Endothelial cell of umbilical vein (primary cell): ENCODE results near the gene SLC9C1. TPM values are rescaled to one million over a fixed set of nuclear protein-coding genes. Genes with fewer than 3 reads are reported as not detected.

ENCODE experiments used
- BruUV-seq: library from RNA; stranded (reverse); fragments of 400-500 nt; replicated peaks from 2 replicates; lab custom pipeline; 2021; lab: Mats Ljungman, UMichigan
- CTCF ChIA-PET: fragments of 300-600, 350-600 bp; sonication (Branson Sonifier 250); formaldehyde crosslinking; loops from one replicate; lab custom pipeline; 2021; ENCODE audit warnings: antibody characterized with exemption, inconsistent platforms; lab: Charles Lee
- POLR2A ChIA-PET: fragments of 300-600, 350-600 bp; sonication (Branson Sonifier 250); formaldehyde crosslinking; loops from one replicate; lab custom pipeline; 2021; ENCODE audit warnings: antibody characterized with exemption, inconsistent platforms; lab: Charles Lee
- DNase-seq: peaks from one replicate; pipeline ENCODE4 v3.0.0-alpha.2; 2011; ENCODE audit warnings: low read depth, low spot score
- FAIRE-seq: peaks from 2 replicates; lab custom pipeline; 2011; peaks lifted over from hg19 to GRCh38; lab: Jason Lieb, UNC
- H2AFZ ChIP-seq: 2 replicates; pipeline ENCODE4 v1.6.0; 2012; ENCODE audit warnings: low read depth, low read length, control low read depth, inconsistent platforms
- H3K27ac ChIP-seq: 2 replicates; pipeline ENCODE4 v1.5.1; 2011; ENCODE audit warnings: low read depth, mild to moderate bottlenecking, control low read depth, low read length, moderate library complexity; ENCODE audit not compliant: insufficient read depth
- H3K27me3 ChIP-seq, 2 experiments: 2 replicates each; pipeline versions ENCODE4 v1.6.0 to v1.6.1; 2011; ENCODE audit warnings: low read length in 2 of 2, mixed read lengths in 1 of 2; ENCODE audit not compliant: control insufficient read depth in 2 of 2, insufficient read depth in 2 of 2
- H3K36me3 ChIP-seq, 2 experiments: 2 replicates in 1 of 2; 3 replicates in 1 of 2; pipeline ENCODE4 v1.5.1; 2011; ENCODE audit warnings: low read length in 2 of 2, mild to moderate bottlenecking in 1 of 2, moderate library complexity in 1 of 2; ENCODE audit not compliant: control insufficient read depth in 2 of 2, insufficient read depth in 2 of 2; ENCODE audit errors: extremely low read depth in 1 of 2
- H3K4me1 ChIP-seq: 3 replicates; pipeline ENCODE4 v1.5.1; 2011; ENCODE audit warnings: mild to moderate bottlenecking, low read length; ENCODE audit not compliant: control insufficient read depth, insufficient read depth; ENCODE audit errors: extremely low read depth
- H3K4me2 ChIP-seq: 2 replicates; pipeline ENCODE4 v1.6.1; 2011; ENCODE audit warnings: low read length, control low read depth, mixed read lengths; ENCODE audit not compliant: insufficient read depth
- H3K4me3 ChIP-seq, 3 experiments: fragments of 200-600 bp in 1 of 3; sonication (generic), shearing (Covaris generic) in 1 of 3; replicated peaks in 1 of 3; 2 replicates each; pipeline ENCODE4 v1.5.1; 2011 to 2016; ENCODE audit warnings: control low read depth in 3 of 3, low read length in 3 of 3, mild to moderate bottlenecking in 2 of 3, inconsistent platforms in 1 of 3, low read depth in 1 of 3, moderate library complexity in 1 of 3; ENCODE audit not compliant: insufficient read depth in 1 of 3
- H3K79me2 ChIP-seq: 2 replicates; pipeline ENCODE4 v1.6.0; 2012; ENCODE audit warnings: low read length, inconsistent platforms; ENCODE audit not compliant: control insufficient read depth, insufficient read depth
- H3K9ac ChIP-seq: replicated peaks from 2 replicates; pipeline ENCODE3; 2011; ENCODE audit warnings: low read length, control low read depth; ENCODE audit not compliant: insufficient read depth; ENCODE audit errors: extremely low read depth
- H3K9me1 ChIP-seq: replicated peaks from 3 replicates; pipeline ENCODE4 v1.6.0; 2011; ENCODE audit warnings: mild to moderate bottlenecking, low read length; ENCODE audit not compliant: control insufficient read depth, insufficient read depth; ENCODE audit errors: extremely low read depth
- H3K9me3 ChIP-seq: replicated peaks from 2 replicates; pipeline ENCODE4 v1.5.1; 2012; ENCODE audit warnings: low read length, inconsistent platforms; ENCODE audit not compliant: control insufficient read depth, insufficient read depth
- H4K20me1 ChIP-seq: replicated peaks from 2 replicates; pipeline ENCODE3; 2011; ENCODE audit warnings: mild to moderate bottlenecking, low read length; ENCODE audit not compliant: control insufficient read depth, insufficient read depth; ENCODE audit errors: extremely low read depth
- EZH2 ChIP-seq: IDR thresholded peaks from 2 replicates; pipeline ENCODE4 v1.6.1; 2012; ENCODE audit warnings: borderline replicate concordance, low read depth, mild to moderate bottlenecking, moderate library complexity, low read length, inconsistent platforms; ENCODE audit not compliant: severe bottlenecking
- FOS ChIP-seq: IDR thresholded peaks from 2 replicates; pipeline ENCODE4 v1.6.1; 2011; ENCODE audit warnings: mild to moderate bottlenecking, low read length, moderate library complexity, borderline replicate concordance; ENCODE audit not compliant: insufficient read depth
- GATA2 ChIP-seq: IDR thresholded peaks from 2 replicates; pipeline ENCODE4 v1.7.0; 2011; ENCODE audit warnings: low read depth, mild to moderate bottlenecking, moderate library complexity, mixed read lengths, low read length; ENCODE audit not compliant: insufficient read length, insufficient read depth
- JUN ChIP-seq: IDR thresholded peaks from 2 replicates; pipeline ENCODE4 v1.6.1; 2011; ENCODE audit warnings: borderline replicate concordance, low read depth; ENCODE audit not compliant: insufficient read length, insufficient read depth
- POLR2A ChIP-seq: IDR thresholded peaks from 2 replicates; pipeline ENCODE4 v1.6.1; 2012; ENCODE audit warnings: low read depth, mild to moderate bottlenecking, control low read depth, low read length
- POLR2AphosphoS5 ChIP-seq: IDR thresholded peaks from 2 replicates; pipeline ENCODE4 v1.6.1; 2012; ENCODE audit warnings: low read depth, mild to moderate bottlenecking, control low read depth, low read length, moderate library complexity; ENCODE audit not compliant: insufficient read depth
- dilution Hi-C: fragments of 300-500 bp; cut with MboI; formaldehyde crosslinking; loops from one replicate; pipeline ENCODE4 v1.15.0; 2019; ENCODE audit warnings: low sequenced_read_pairs; ENCODE audit not compliant: extremely low pct_ligation_motif_present
- intact Hi-C: fragments of 100-400 bp; cut with micrococcal nuclease; formaldehyde crosslinking; loops from one replicate; pipeline ENCODE4 v1.10.0; 2022
- polyA plus RNA-seq, 4 experiments: library from polyadenylated mRNA; depleted of rRNA in 3 of 4; stranded (reverse) in 3 of 4; unstranded in 1 of 4; fragments of >200 nt; gene quantifications; 2 replicates each; pipeline versions ENCODE4 v1.2.1 to v1.2.3, GENCODE V29; 2011 to 2012; ENCODE audit warnings: missing spikeins in 1 of 4
- total RNA-seq: library from RNA; stranded (reverse); gene quantifications from 2 replicates; pipeline ENCODE4 v1.2.3, GENCODE V29; 2021
- TF ChIP-seq, protein P1 (sequence below), 2 donors: IDR thresholded peaks; 1 replicate in 1 of 2; 2 replicates in 1 of 2; pipeline ENCODE4 v1.5.1; 2011; ENCODE audit warnings: low read length in 2 of 2, mild to moderate bottlenecking in 2 of 2, moderate library complexity in 2 of 2, control low read depth in 1 of 2, inconsistent platforms in 1 of 2, low read depth in 1 of 2; ENCODE audit not compliant: insufficient read depth in 1 of 2; ENCODE audit errors: extremely low read depth in 1 of 2
- TF ChIP-seq, protein P2 (sequence below): IDR thresholded peaks from 2 replicates; pipeline ENCODE4 v1.6.1; 2011; ENCODE audit not compliant: insufficient read depth, insufficient read length

The SLC9C1 gene
- total and polyA plus RNA-seq, 2 donors (not counting 3 experiments of a cell fraction or from before 2014, with no cell fraction given): not detected

DNA sequence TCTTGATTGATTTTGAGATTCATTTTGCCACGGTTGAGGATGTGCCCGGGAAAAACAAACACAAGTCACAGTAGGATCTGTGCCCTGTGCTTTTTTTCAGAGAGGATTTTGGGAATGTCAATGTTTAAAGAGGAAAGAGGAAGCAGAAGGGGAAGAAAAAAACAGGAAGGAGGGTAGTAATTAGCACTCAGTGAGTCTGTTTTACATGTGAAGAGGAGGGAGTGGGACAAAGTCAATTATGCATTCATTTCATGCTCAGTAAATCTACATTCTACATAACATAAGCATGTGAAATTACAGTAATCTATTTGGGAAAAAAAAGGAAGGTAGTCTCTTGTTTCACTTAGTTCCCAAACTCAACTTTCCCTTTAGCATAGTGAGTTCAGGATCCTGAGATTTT, 20.6 kb upstream of the SLC9C1 start:
- H3K4me2 ChIP-seq: no peak overlapping the region
- no peaks in the 10 kb centered on the region for H3K9me1 ChIP-seq
- H2AFZ ChIP-seq: no peak overlapping the region
- no TSS peak for BruUV-seq
- intact Hi-C loops: no loop called here
- no peak overlapping the region for H3K27ac ChIP-seq
- no peaks in the 10 kb centered on the region for H4K20me1 ChIP-seq
- POLR2A ChIA-PET: interaction anchor here (0.8 kb wide), 1 partner anchor 200 kb away, joined by 5 read pairs; no protein-coding TSS in a partner anchor
- no peak overlapping the region for H3K4me3 ChIP-seq
- no peak overlapping the region for H3K9ac ChIP-seq
- no peak for TF ChIP-seq POLR2AphosphoS5
- TF ChIP-seq EZH2: no peak
- no peak for TF ChIP-seq POLR2A
- TF ChIP-seq, protein P1, sequence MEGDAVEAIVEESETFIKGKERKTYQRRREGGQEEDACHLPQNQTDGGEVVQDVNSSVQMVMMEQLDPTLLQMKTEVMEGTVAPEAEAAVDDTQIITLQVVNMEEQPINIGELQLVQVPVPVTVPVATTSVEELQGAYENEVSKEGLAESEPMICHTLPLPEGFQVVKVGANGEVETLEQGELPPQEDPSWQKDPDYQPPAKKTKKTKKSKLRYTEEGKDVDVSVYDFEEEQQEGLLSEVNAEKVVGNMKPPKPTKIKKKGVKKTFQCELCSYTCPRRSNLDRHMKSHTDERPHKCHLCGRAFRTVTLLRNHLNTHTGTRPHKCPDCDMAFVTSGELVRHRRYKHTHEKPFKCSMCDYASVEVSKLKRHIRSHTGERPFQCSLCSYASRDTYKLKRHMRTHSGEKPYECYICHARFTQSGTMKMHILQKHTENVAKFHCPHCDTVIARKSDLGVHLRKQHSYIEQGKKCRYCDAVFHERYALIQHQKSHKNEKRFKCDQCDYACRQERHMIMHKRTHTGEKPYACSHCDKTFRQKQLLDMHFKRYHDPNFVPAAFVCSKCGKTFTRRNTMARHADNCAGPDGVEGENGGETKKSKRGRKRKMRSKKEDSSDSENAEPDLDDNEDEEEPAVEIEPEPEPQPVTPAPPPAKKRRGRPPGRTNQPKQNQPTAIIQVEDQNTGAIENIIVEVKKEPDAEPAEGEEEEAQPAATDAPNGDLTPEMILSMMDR (IDR thresholded peaks at IDR 0.05; ENCODE audit: extremely low read depth in 1 of 2, insufficient read depth in 1 of 2, low read depth in 1 of 2, low read length in 2 of 2): no peak
- no peak for TF ChIP-seq FOS
- no peak for TF ChIP-seq JUN
- TF ChIP-seq, protein P2, sequence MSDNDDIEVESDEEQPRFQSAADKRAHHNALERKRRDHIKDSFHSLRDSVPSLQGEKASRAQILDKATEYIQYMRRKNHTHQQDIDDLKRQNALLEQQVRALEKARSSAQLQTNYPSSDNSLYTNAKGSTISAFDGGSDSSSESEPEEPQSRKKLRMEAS: no peak
- TF ChIP-seq GATA2: no peak
- H3K27me3 ChIP-seq: peaks cover 0 to 4% of the 10 kb centered on the region in 2 experiments
- H3K36me3 ChIP-seq: no peaks in the 10 kb centered on the region
- DNase-seq (no peak), FAIRE-seq (no peak)
- no peaks in the 10 kb centered on the region for H3K79me2 ChIP-seq
- CTCF ChIA-PET: interaction anchor here (1.9 to 2.2 kb wide), 3 partner anchors 8 to 12 kb away, joined by 6 to 15 read pairs (median 7); no protein-coding TSS in a partner anchor
- H3K9me3 ChIP-seq: no peaks in the 10 kb centered on the region
- no peaks in the 10 kb centered on the region for H3K4me1 ChIP-seq
- dilution Hi-C loops: no loop called here
